ENCODE data around the gene CRYL1. TPM values are rescaled to one million over a fixed set of nuclear protein-coding genes. Genes with fewer than 3 reads are reported as not detected.

Gene CRYL1
- polyA plus RNA-seq, 2 of the 4 experiments (the other 2 are of a cell fraction), result 4.1 to 17.4 TPM

DNA sequence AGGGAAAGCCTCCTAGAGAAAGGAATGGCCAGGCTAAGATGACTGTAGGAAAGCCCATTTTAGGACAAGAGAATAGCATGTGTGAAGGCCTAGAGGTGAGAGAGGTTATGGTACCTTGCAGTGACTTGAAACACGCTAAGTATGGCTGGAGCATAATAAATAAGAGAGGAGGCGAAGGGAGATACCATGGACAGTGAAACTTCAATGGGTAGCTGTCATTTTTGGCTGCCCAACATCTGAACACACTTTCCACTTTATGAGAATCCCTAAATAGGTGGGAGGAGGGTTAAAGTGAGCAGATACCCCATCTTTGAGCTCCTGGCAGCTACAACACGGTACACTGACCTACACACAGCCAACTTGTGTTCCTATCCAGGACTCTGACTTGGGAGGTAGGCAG is 33.3 kb upstream of the CRYL1 start (continued):
- TF ChIP-seq POLR2AphosphoS2 (conservative IDR thresholded peaks at IDR 0.05; ENCODE audit: low read length) (no peak), HDAC2 (IDR thresholded peaks at IDR 0.05) (no peak), EP300 (IDR thresholded peaks at IDR 0.05) (no peak), RCOR1 (IDR thresholded peaks at IDR 0.05; ENCODE audit: low read depth, low read length) (no peak)
- TF ChIP-seq, protein P1, sequence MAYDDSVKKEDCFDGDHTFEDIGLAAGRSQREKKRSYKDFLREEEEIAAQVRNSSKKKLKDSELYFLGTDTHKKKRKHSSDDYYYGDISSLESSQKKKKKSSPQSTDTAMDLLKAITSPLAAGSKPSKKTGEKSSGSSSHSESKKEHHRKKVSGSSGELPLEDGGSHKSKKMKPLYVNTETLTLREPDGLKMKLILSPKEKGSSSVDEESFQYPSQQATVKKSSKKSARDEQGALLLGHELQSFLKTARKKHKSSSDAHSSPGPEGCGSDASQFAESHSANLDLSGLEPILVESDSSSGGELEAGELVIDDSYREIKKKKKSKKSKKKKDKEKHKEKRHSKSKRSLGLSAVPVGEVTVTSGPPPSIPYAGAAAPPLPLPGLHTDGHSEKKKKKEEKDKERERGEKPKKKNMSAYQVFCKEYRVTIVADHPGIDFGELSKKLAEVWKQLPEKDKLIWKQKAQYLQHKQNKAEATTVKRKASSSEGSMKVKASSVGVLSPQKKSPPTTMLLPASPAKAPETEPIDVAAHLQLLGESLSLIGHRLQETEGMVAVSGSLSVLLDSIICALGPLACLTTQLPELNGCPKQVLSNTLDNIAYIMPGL (CRISPR knock-in tag; IDR thresholded peaks at IDR 0.05; ENCODE audit: borderline replicate concordance), result no peak

DNA sequence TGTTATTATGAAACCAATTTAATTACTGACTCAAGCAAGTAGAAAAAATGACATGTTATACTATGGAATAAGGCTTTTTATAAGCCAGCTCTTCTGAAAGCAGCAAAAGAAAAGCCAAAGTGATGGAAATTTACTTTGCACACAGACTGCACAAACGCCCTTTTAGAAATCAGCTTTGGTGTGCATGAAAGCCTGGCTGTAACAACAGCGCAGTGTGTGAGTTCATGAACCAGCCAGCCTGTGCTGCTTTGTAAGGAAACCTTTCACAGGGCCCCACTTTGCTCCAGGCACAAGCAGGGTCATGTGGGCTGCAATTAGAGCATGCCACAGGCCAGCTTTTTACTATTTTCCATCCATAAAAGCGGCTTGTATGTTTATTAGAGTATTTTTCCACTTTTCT is 27.7 kb upstream of the CRYL1 start:
- no peak overlapping the region for H3K4me3 ChIP-seq
- ChIA-PET POLR2A (no interaction called here), CTCF (no interaction called here)
- H3K4me2 ChIP-seq, result no peak overlapping the region
- no peak for FAIRE-seq
- no peak for ATAC-seq
- no peak for DNase-seq (ENCODE audit: low read depth in 1 of 2, low spot score in 1 of 2)
- H3K27ac ChIP-seq, result no peak overlapping the region
- 73% methylated on average over 3 of the region's 3 CpGs for WGBS (ENCODE audit: missing lambda C conversion rate)
- TF ChIP-seq POLR2A (IDR thresholded peaks at IDR 0.05; ENCODE audit: low read length), result no peak
- TF ChIP-seq KDM5A (IDR thresholded peaks at IDR 0.05), result no peak
- no peak for TF ChIP-seq CBX8 (IDR thresholded peaks at IDR 0.05)
- no peak for TF ChIP-seq HOXB5 (CRISPR knock-in tag; IDR thresholded peaks at IDR 0.05)
- TF ChIP-seq RFX5 (IDR thresholded peaks at IDR 0.05), result no peak
- TF ChIP-seq GATA3 (IDR thresholded peaks at IDR 0.05; ENCODE audit: borderline replicate concordance), result no peak
- TF ChIP-seq, protein P2, sequence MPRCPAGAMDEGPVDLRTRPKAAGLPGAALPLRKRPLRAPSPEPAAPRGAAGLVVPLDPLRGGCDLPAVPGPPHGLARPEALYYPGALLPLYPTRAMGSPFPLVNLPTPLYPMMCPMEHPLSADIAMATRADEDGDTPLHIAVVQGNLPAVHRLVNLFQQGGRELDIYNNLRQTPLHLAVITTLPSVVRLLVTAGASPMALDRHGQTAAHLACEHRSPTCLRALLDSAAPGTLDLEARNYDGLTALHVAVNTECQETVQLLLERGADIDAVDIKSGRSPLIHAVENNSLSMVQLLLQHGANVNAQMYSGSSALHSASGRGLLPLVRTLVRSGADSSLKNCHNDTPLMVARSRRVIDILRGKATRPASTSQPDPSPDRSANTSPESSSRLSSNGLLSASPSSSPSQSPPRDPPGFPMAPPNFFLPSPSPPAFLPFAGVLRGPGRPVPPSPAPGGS (IDR thresholded peaks at IDR 0.05), result no peak
- TF ChIP-seq RNF2 (IDR thresholded peaks at IDR 0.05; ENCODE audit: borderline replicate concordance, low read depth), result no peak
- TF ChIP-seq CHD2 (IDR thresholded peaks at IDR 0.05; ENCODE audit: low read length, partially characterized antibody), result no peak
- no peak for TF ChIP-seq JUNB (IDR thresholded peaks at IDR 0.05)
- TF ChIP-seq MAFK (IDR thresholded peaks at IDR 0.05; ENCODE audit: partially characterized antibody), result no peak
- TF ChIP-seq, protein P3, sequence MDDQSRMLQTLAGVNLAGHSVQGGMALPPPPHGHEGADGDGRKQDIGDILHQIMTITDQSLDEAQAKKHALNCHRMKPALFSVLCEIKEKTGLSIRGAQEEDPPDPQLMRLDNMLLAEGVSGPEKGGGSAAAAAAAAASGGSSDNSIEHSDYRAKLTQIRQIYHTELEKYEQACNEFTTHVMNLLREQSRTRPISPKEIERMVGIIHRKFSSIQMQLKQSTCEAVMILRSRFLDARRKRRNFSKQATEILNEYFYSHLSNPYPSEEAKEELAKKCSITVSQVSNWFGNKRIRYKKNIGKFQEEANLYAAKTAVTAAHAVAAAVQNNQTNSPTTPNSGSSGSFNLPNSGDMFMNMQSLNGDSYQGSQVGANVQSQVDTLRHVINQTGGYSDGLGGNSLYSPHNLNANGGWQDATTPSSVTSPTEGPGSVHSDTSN (IDR thresholded peaks at IDR 0.05), result no peak
- H3K4me1 ChIP-seq, result no peaks in the 10 kb centered on the region
- H3K9me3 ChIP-seq, result no peaks in the 10 kb centered on the region

DNA sequence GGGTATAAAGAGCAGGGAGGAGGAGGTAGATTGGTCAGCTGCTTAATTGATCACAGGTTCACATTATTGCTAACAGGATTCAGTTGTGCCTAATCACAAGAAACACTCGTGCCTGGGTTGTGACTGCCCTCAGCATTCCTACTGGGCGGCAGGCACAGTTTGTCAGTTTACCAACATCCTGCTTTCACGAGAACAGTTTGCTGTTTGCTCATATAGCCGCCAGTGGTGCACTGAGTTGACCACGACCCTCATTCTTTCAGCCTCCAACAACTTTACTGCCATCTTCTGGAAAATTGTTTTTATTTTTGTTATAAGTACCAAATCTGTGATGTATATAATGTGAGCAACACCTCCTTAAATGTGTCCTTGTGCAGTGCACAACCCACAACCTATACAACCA is 25.1 kb upstream of the CRYL1 start:
- FAIRE-seq (no peak), DNase-seq (ENCODE audit: low read depth in 1 of 2, low spot score in 1 of 2) (no peak), ATAC-seq (no peak)
- Histone ChIP-seq H3K27ac (no peak overlapping the region), H3K4me2 (no peak overlapping the region), H3K4me1 (peaks cover 11% of the 10 kb centered on the region; the same call in 2 of the 3 replicates), H3K9me3 (no peaks in the 10 kb centered on the region), H3K4me3 (no peak overlapping the region)
- WGBS (ENCODE audit: missing lambda C conversion rate), result 56% methylated on average over 5 of the region's 5 CpGs
- POLR2A ChIA-PET, result no interaction called here
- CTCF ChIA-PET, result interaction anchor here (0.7 kb wide), 1 partner anchor 371 kb away, joined by 3 read pairs; no protein-coding TSS in a partner anchor
- TF ChIP-seq RCOR1 (IDR thresholded peaks at IDR 0.05; ENCODE audit: low read depth, low read length) (no peak), FOSB (CRISPR knock-in tag; IDR thresholded peaks at IDR 0.05) (no peak), EHF (CRISPR knock-in tag; IDR thresholded peaks at IDR 0.05) (no peak), POLR2A (IDR thresholded peaks at IDR 0.05; ENCODE audit: low read length) (no peak), TP53 (CRISPR knock-in tag; IDR thresholded peaks at IDR 0.05) (no peak), ESRRA (IDR thresholded peaks at IDR 0.05; ENCODE audit: borderline replicate concordance, low read length) (no peak), JUN (IDR thresholded peaks at IDR 0.05) (no peak)
- TF ChIP-seq, protein P4, sequence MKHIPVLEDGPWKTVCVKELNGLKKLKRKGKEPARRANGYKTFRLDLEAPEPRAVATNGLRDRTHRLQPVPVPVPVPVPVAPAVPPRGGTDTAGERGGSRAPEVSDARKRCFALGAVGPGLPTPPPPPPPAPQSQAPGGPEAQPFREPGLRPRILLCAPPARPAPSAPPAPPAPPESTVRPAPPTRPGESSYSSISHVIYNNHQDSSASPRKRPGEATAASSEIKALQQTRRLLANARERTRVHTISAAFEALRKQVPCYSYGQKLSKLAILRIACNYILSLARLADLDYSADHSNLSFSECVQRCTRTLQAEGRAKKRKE (CRISPR knock-in tag; IDR thresholded peaks at IDR 0.05; ENCODE audit: low read depth), result no peak
- TF ChIP-seq, protein P1 (CRISPR knock-in tag; IDR thresholded peaks at IDR 0.05; ENCODE audit: borderline replicate concordance), result no peak
- TF ChIP-seq, protein P5, sequence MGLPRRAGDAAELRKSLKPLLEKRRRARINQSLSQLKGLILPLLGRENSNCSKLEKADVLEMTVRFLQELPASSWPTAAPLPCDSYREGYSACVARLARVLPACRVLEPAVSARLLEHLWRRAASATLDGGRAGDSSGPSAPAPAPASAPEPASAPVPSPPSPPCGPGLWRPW (IDR thresholded peaks at IDR 0.05), result no peak
- TF ChIP-seq, protein P6, sequence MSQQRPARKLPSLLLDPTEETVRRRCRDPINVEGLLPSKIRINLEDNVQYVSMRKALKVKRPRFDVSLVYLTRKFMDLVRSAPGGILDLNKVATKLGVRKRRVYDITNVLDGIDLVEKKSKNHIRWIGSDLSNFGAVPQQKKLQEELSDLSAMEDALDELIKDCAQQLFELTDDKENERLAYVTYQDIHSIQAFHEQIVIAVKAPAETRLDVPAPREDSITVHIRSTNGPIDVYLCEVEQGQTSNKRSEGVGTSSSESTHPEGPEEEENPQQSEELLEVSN (IDR thresholded peaks at IDR 0.05; ENCODE audit: borderline replicate concordance, low read depth), result no peak
- TF ChIP-seq, protein P7, sequence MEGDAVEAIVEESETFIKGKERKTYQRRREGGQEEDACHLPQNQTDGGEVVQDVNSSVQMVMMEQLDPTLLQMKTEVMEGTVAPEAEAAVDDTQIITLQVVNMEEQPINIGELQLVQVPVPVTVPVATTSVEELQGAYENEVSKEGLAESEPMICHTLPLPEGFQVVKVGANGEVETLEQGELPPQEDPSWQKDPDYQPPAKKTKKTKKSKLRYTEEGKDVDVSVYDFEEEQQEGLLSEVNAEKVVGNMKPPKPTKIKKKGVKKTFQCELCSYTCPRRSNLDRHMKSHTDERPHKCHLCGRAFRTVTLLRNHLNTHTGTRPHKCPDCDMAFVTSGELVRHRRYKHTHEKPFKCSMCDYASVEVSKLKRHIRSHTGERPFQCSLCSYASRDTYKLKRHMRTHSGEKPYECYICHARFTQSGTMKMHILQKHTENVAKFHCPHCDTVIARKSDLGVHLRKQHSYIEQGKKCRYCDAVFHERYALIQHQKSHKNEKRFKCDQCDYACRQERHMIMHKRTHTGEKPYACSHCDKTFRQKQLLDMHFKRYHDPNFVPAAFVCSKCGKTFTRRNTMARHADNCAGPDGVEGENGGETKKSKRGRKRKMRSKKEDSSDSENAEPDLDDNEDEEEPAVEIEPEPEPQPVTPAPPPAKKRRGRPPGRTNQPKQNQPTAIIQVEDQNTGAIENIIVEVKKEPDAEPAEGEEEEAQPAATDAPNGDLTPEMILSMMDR (IDR thresholded peaks at IDR 0.05), result no peak
- TF ChIP-seq, protein P8, sequence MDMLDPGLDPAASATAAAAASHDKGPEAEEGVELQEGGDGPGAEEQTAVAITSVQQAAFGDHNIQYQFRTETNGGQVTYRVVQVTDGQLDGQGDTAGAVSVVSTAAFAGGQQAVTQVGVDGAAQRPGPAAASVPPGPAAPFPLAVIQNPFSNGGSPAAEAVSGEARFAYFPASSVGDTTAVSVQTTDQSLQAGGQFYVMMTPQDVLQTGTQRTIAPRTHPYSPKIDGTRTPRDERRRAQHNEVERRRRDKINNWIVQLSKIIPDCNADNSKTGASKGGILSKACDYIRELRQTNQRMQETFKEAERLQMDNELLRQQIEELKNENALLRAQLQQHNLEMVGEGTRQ (IDR thresholded peaks at IDR 0.05), result no peak
